ENCODE measurements around the gene PPIG. TPM values are rescaled to one million over a fixed set of nuclear protein-coding genes. Genes with fewer than 3 reads are reported as not detected.

Gene PPIG
- total and polyA plus RNA-seq, 9 of the 15 experiments (the other 6 are each of a cell fraction or from before 2014, with no cell fraction given), result 52.5 to 166 (median 124) TPM

DNA sequence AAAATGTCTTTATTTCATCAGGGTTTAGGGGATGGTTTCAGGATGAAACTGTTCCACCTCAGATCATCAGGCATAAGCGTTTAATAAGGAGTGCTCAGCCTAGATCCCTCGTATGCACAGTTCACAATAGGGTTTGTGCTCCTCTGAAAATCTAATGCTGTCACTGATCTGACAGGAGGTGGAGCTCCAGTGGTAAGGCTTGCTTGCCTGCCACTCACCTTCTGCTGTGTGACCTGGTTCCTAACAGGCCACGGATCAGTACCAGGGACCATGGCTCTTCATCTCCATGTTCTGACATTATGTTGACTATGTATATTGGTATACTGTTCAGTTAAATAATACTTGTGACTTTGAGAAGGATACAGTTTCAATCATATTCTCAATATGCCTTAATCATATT, 41.6 kb downstream of the PPIG start (continued):
- TF ChIP-seq, protein P1, sequence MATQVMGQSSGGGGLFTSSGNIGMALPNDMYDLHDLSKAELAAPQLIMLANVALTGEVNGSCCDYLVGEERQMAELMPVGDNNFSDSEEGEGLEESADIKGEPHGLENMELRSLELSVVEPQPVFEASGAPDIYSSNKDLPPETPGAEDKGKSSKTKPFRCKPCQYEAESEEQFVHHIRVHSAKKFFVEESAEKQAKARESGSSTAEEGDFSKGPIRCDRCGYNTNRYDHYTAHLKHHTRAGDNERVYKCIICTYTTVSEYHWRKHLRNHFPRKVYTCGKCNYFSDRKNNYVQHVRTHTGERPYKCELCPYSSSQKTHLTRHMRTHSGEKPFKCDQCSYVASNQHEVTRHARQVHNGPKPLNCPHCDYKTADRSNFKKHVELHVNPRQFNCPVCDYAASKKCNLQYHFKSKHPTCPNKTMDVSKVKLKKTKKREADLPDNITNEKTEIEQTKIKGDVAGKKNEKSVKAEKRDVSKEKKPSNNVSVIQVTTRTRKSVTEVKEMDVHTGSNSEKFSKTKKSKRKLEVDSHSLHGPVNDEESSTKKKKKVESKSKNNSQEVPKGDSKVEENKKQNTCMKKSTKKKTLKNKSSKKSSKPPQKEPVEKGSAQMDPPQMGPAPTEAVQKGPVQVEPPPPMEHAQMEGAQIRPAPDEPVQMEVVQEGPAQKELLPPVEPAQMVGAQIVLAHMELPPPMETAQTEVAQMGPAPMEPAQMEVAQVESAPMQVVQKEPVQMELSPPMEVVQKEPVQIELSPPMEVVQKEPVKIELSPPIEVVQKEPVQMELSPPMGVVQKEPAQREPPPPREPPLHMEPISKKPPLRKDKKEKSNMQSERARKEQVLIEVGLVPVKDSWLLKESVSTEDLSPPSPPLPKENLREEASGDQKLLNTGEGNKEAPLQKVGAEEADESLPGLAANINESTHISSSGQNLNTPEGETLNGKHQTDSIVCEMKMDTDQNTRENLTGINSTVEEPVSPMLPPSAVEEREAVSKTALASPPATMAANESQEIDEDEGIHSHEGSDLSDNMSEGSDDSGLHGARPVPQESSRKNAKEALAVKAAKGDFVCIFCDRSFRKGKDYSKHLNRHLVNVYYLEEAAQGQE (IDR thresholded peaks at IDR 0.05; ENCODE audit: borderline replicate concordance), result peak; percentile 23; the same call in 1 of the 2 replicates
- TF ChIP-seq, protein P1 (CRISPR knock-in tag; IDR thresholded peaks at IDR 0.05; ENCODE audit: low read depth), result no peak
- TF ChIP-seq, protein P2, sequence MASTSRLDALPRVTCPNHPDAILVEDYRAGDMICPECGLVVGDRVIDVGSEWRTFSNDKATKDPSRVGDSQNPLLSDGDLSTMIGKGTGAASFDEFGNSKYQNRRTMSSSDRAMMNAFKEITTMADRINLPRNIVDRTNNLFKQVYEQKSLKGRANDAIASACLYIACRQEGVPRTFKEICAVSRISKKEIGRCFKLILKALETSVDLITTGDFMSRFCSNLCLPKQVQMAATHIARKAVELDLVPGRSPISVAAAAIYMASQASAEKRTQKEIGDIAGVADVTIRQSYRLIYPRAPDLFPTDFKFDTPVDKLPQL (IDR thresholded peaks at IDR 0.05; ENCODE audit: extremely low read depth, insufficient read length), result no peak
